GM19025 (cell line): Measurements from ENCODE around the gene C14orf119.

Experiments
- ATAC-seq: cut with Tn5 transposase; IDR thresholded peaks from one replicate; pipeline ENCODE4 v1.9.1; 2021; ENCODE audit warnings: mild to moderate bottlenecking, low read depth, moderate library complexity; ENCODE audit not compliant: unreplicated experiment

C14orf119 gene

DNA sequence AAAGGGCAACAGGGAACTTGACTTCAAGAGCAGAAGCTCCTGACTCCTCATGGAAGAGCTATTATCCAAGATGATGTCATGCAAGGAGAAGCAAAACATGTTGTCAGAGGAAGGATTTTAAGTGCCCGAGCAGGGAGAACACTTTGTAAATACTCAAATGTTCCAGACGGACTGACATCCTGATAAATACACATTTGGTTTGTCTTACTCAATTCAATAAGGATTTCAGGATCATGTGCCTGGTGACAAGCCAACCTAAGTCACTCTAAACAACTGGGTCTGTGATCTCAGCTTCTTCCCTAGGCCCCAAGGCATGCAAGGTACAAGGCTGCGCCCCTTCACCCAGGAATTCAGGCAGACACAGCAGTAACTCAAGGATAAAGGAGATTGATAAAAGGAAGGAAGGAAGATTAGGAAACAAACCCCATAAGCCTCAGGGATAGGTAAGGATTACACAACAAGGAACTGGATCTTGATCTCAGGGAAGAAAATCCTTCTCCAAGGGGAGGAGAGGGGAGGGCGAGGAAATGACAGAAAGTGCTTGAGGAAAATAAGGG lies 50.6 kb downstream of the C14orf119 start:
- ATAC-seq = no peak

GRCh38 chr14:23146351-23146910 lies 51.1 kb downstream of the C14orf119 start:
- ATAC-seq = no peak

GRCh38 chr14:23146980-23147379 lies 51.7 kb downstream of the C14orf119 start:
- no peak for ATAC-seq

DNA sequence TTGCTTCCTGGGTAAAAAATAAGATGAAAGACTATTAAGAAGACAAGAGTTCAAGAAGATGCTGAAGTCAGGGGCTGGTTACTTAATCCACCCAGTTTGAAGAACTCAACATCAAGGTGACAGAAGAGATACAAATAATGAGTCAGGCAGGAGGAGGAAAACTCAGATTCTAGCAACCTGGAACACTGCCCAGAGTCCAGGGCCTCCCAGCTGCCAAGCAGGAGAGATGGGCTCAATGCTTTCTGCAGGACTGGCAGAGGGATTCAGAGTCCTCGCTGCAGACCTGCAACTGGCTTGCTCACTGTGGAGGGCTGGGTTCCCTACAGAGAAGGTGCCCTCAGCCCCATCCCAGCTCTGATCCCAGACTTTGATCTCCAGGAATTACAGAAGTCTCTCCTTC lies 52.4 kb downstream of the C14orf119 start:
- ATAC-seq = no peak

- ATAC-seq = no peak
Measured at GRCh38 chr14:23148591-23149249, 53.4 kb downstream of the C14orf119 start.

GRCh38 chr14:23149745-23150144 lies 54.4 kb downstream of the C14orf119 start:
- ATAC-seq = no peak
